ENCODE measurements around the gene CORO1C.
"Not testable (repeated sequence)": the region's sequence is repeated elsewhere in the genome, so short reads cannot be mapped to it uniquely, and the experiment has no call there.

The CORO1C gene

DNA sequence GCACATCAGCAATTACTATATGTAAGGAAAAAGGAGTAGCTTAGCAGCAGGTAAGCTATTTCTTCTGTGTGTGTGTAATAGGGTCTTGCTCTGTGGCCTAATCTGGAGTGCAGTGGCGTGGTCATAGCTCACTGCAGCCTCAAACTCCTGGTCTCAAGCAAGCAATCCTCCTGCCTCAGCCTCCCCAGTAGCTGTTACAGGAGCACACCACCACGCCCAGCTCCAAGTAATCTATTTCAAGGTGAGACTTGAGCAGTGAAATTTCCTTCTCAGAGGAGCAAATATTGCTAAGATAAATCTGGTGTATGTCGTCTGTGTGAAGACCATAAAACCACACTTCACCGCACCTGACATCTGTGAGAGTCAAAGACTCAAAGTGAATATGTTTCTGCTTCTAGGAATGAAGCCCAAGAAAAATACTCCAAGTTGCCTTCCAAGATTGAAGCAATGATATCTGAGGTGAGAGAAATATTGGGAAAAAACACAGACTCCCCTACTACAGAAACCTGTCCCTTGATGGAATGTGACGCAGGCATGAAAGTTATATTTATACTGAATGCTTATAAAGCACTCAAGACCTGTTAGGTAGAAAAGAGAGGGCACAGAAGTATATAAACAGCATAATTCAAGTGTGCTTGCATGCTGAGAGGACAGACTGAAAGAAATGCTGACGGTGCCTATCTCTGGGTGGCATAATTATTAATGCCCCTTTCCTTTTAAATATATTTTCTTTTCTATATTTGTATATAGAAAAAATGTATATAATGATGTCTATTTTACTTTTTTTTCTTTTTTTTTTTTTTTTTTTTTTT, 95.1 kb downstream of the CORO1C start:
- no peak for TF ChIP-seq CTCF (IDR thresholded peaks at IDR 0.05; ENCODE audit: low read length, missing control alignments)
- H3K4me3 ChIP-seq (replicated peaks; ENCODE audit: low read depth, low read length): no peak overlapping the region
- DNase-seq (ENCODE audit: low read depth): no peak

DNA sequence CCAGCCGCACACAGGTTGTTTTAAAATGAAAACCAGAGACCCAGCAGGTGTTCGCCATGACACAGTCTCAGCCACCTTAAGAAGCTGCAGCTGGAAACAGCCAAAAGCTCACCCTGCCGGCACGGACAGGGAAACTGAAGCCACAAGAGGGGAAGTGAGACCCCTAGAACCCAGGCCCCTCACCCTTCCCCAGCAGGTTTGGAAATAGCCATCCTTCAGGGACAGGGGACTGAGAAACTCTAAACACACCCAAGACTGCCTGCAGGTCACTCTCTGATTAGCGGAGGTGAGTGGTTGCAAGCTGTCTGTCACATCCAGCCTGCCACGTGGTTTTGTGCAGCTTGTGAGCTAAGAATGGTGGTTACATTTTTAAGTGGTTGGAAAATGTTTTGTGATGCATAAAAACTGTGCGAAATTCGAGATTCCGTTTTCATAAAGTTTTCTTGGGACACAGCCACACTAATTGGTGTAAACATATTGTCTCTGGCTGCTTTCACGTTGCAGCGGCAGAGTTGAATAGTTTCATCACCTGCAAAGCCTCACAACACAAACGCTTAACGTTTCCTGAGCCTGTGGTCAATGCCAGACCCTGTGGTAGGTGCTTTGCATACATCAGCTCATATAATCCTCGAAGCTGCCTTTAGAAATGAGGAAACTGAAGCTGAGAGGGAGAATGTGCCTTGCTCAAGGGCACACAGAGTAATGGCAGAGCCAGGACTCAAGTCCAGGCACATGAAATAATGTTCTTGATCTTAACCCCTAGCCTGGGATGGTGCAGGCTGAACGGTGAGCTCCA, 95.9 kb downstream of the CORO1C start:
- no peak for TF ChIP-seq CTCF (IDR thresholded peaks at IDR 0.05; ENCODE audit: low read length, missing control alignments)
- no peak overlapping the region for H3K4me3 ChIP-seq (replicated peaks; ENCODE audit: low read depth, low read length)
- no peak for DNase-seq (ENCODE audit: low read depth)

GRCh38 chr12:108634341-108634751, 97.0 kb downstream of the CORO1C start:
- H3K4me3 ChIP-seq (replicated peaks; ENCODE audit: low read depth, low read length): no peak overlapping the region
- TF ChIP-seq CTCF (IDR thresholded peaks at IDR 0.05; ENCODE audit: low read length, missing control alignments): no peak
- DNase-seq (ENCODE audit: low read depth): no peak

GRCh38 chr12:108633534-108634248, 97.6 kb downstream of the CORO1C start, which contains the start of gene SELPLG:
TSS of gene SELPLG (minus strand) at chr12:108633894. CDS start at chr12:108624307, 9,587 bp downstream.
- no peak within 1 kb of the TSS for H3K4me3 ChIP-seq (replicated peaks; ENCODE audit: low read depth, low read length)
- no peak for TF ChIP-seq CTCF (IDR thresholded peaks at IDR 0.05; ENCODE audit: low read length, missing control alignments)
- no peak for DNase-seq (ENCODE audit: low read depth)

- H3K4me3 ChIP-seq (replicated peaks; ENCODE audit: low read depth, low read length): no peak overlapping the region
- no peak for TF ChIP-seq CTCF (IDR thresholded peaks at IDR 0.05; ENCODE audit: low read length, missing control alignments)
- DNase-seq (ENCODE audit: low read depth): no peak
These were observed 98.2 kb downstream of the CORO1C start for GRCh38 chr12:108633081-108633533.

GRCh38 chr12:108631261-108631660, 100.1 kb downstream of the CORO1C start:
- not testable (repeated sequence) for H3K4me3 ChIP-seq (replicated peaks; ENCODE audit: low read depth, low read length); DNase-seq (ENCODE audit: low read depth)
